ENCODE results near the gene SYT8.

The SYT8 gene

DNA sequence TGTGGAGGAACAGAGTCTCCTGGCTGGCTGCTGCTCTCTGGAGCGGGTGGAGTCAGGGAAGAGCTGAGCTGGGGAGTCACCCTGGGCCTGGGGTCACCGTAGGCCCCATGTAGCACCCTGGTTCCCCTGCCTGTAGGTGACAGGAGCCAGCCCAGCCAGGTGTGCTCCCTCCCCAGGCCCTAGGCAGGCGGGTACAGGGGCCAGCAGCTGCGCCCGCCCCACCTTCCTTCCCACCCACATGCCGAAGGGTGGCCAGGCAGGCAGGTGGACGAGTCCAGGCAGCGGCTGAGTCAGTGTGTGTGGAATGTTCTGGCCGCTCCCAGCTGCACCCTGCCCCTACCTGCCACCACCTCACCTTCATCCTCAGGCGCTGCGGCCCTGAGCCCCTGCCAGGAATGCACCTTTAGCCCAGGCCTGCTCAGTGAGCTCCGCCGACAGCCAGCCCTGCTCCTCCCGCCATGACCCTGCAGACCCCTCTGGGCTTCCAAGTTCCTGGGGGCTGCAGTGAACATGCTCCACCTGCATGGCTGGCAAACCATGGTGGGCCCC is 654 bp upstream of the SYT8 start:
- Histone ChIP-seq H3K36me3 (ENCODE audit: control insufficient read depth, insufficient read depth, low read length) (no peaks in the 10 kb centered on the region), H3K4me1 (ENCODE audit: control insufficient read depth, insufficient read depth, low read length) (peaks cover 10% of the 10 kb centered on the region), H3K27ac (ENCODE audit: low read depth, low read length) (no peak overlapping the region), H3K4me3 (ENCODE audit: low read depth, low read length) (no peak overlapping the region), H3K9ac (ENCODE audit: low read length) (no peak overlapping the region), H3K27me3 (ENCODE audit: control insufficient read depth, insufficient read depth, low read length) (peaks cover 10% of the 10 kb centered on the region; the same call in 1 of the 2 replicates), H3K9me3 (ENCODE audit: control insufficient read depth, insufficient read depth, low read depth, low read length) (no peaks in the 10 kb centered on the region)

DNA sequence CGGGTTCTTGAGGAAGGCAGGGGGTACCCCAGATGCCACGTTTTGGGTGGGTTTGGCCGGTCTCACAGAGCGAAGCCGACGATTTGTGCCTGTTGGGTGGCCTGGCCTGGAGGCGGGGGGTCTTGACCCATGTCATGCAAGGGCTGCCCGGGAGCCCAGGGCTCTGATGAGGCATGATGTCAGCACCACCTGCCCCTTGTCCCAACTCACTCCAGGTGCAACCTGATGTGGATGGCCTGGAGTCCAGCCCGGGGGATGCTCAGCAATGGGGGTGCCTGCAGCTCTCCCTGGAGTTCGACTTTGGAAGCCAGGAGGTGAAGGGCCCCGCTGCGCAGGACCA is 851 bp downstream of the SYT8 start:
- no peaks in the 10 kb centered on the region for H3K9me3 ChIP-seq (ENCODE audit: control insufficient read depth, insufficient read depth, low read depth, low read length)
- H3K36me3 ChIP-seq (ENCODE audit: control insufficient read depth, insufficient read depth, low read length), result no peaks in the 10 kb centered on the region
- peaks cover 10% of the 10 kb centered on the region for H3K4me1 ChIP-seq (ENCODE audit: control insufficient read depth, insufficient read depth, low read length)
- peaks cover 10% of the 10 kb centered on the region; the same call in 1 of the 2 replicates for H3K27me3 ChIP-seq (ENCODE audit: control insufficient read depth, insufficient read depth, low read length)
- H3K4me3 ChIP-seq (ENCODE audit: low read depth, low read length), result no peak overlapping the region
- H3K27ac ChIP-seq (ENCODE audit: low read depth, low read length), result no peak overlapping the region
- no peak overlapping the region for H3K9ac ChIP-seq (ENCODE audit: low read length)

DNA sequence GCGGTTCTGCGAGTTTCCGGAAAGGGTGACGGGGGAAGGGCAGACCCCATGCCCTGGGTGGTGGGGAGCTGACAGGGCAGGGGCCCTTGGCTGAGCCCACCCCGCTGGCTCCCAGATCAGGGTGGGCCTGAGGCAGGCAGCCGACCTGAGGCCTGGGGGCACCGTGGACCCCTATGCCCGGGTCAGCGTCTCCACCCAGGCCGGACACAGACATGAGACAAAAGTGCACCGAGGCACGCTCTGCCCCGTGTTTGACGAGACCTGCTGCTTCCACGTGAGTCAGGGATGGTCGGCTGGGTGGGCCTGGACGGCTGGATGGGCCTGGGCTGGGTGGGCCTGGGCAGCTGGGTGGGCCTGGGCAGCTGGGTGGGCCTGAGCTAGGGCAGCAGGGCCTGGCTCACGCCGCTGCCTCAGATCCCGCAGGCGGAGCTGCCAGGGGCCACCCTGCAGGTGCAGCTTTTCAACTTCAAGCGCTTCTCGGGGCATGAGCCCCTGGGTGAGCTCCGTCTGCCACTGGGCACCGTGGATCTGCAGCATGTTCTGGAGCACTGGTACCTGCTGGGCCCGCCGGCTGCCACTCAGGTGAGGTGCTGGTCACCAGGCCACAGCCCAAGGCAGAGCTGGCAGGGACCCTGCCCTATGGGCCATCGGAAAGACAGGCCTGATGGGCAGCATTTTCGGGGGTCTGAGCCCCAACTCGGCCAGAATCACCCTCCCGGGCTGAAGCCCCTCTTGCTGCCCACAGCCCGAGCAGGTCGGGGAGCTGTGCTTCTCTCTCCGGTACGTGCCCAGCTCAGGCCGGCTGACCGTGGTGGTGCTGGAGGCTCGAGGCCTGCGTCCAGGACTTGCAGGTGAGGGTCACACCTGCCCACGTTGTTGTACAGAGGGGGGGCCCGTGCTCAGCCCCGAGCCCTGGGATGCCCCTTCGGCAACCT is 1.5 kb downstream of the SYT8 start:
- Histone ChIP-seq H3K4me1 (ENCODE audit: control insufficient read depth, insufficient read depth, low read length) (peaks cover 10% of the 10 kb centered on the region), H3K27ac (ENCODE audit: low read depth, low read length) (no peak overlapping the region), H3K4me3 (ENCODE audit: low read depth, low read length) (no peak overlapping the region), H3K9ac (ENCODE audit: low read length) (no peak overlapping the region), H3K36me3 (ENCODE audit: control insufficient read depth, insufficient read depth, low read length) (no peaks in the 10 kb centered on the region), H3K9me3 (ENCODE audit: control insufficient read depth, insufficient read depth, low read depth, low read length) (no peaks in the 10 kb centered on the region), H3K27me3 (ENCODE audit: control insufficient read depth, insufficient read depth, low read length) (peaks cover 10% of the 10 kb centered on the region; the same call in 1 of the 2 replicates)

DNA sequence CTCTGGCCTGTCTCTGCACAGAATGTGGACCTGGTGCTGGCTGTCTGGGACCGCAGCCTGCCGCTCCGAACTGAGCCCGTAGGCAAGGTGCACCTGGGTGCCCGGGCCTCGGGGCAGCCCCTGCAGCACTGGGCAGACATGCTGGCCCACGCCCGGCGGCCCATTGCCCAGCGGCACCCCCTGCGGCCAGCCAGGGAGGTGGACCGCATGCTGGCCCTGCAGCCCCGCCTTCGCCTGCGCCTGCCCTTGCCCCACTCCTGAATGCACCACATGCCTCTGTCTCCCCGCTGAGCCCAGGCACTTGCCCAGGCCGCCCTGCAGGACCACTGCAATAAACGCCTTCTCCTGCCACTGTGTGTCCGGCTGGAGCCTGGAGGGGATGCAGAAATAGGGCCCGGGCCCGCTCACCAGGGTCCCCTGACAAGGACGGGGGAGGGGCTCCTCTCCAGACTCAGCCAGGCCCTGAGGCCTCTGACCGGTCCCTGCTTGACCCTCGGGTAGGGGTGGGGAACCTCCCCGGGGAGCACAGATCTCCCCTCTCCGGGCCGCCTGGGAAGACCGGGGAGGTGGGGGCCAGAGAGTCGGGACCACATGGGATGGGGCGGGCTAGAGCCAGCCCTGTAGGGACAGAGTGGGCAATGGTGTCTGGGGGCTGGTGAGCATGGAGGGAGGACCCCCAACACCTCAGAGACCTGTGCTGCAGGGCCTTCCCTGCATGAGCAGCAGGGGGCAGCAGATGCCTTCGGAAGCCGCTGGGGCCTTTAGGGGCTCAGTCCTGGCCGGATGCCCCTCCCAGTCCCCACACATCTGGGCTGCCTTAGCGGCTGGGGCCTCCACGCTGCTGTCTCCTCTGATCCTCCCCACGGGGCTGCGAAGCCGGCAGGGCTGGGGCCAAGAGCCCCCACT is 2.6 kb downstream of the SYT8 start:
- Histone ChIP-seq H3K4me3 (ENCODE audit: low read depth, low read length) (no peak overlapping the region), H3K27ac (ENCODE audit: low read depth, low read length) (no peak overlapping the region), H3K9ac (ENCODE audit: low read length) (no peak overlapping the region), H3K36me3 (ENCODE audit: control insufficient read depth, insufficient read depth, low read length) (no peaks in the 10 kb centered on the region), H3K9me3 (ENCODE audit: control insufficient read depth, insufficient read depth, low read depth, low read length) (no peaks in the 10 kb centered on the region), H3K4me1 (ENCODE audit: control insufficient read depth, insufficient read depth, low read length) (peaks cover 4% of the 10 kb centered on the region), H3K27me3 (ENCODE audit: control insufficient read depth, insufficient read depth, low read length) (peaks cover 10% of the 10 kb centered on the region; the same call in 1 of the 2 replicates)

DNA sequence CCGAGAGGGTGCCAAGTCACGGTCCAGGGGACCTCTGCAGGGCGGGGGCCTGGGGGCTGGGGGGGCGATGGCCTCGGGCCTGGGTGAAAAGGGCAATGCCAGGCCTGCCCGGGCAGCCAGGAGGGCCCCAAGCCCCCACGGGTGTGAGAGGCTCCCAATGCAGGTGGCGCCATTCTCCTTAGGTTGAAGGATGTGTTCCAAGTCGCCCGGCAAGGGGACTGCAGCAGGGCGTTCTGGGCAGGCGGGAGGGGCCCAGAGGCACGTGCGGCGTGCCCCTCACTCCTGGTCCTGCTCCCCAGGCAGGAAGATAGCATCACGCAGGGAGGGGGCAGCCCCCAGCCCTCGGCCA is 3.3 kb downstream of the SYT8 start:
- H3K4me1 ChIP-seq (ENCODE audit: control insufficient read depth, insufficient read depth, low read length), result no peaks in the 10 kb centered on the region
- H3K36me3 ChIP-seq (ENCODE audit: control insufficient read depth, insufficient read depth, low read length), result no peaks in the 10 kb centered on the region
- no peak overlapping the region for H3K4me3 ChIP-seq (ENCODE audit: low read depth, low read length)
- H3K9me3 ChIP-seq (ENCODE audit: control insufficient read depth, insufficient read depth, low read depth, low read length), result no peaks in the 10 kb centered on the region
- H3K27me3 ChIP-seq (ENCODE audit: control insufficient read depth, insufficient read depth, low read length), result peaks cover 7% of the 10 kb centered on the region; the same call in 1 of the 2 replicates
- no peak overlapping the region for H3K9ac ChIP-seq (ENCODE audit: low read length)
- H3K27ac ChIP-seq (ENCODE audit: low read depth, low read length), result no peak overlapping the region

DNA sequence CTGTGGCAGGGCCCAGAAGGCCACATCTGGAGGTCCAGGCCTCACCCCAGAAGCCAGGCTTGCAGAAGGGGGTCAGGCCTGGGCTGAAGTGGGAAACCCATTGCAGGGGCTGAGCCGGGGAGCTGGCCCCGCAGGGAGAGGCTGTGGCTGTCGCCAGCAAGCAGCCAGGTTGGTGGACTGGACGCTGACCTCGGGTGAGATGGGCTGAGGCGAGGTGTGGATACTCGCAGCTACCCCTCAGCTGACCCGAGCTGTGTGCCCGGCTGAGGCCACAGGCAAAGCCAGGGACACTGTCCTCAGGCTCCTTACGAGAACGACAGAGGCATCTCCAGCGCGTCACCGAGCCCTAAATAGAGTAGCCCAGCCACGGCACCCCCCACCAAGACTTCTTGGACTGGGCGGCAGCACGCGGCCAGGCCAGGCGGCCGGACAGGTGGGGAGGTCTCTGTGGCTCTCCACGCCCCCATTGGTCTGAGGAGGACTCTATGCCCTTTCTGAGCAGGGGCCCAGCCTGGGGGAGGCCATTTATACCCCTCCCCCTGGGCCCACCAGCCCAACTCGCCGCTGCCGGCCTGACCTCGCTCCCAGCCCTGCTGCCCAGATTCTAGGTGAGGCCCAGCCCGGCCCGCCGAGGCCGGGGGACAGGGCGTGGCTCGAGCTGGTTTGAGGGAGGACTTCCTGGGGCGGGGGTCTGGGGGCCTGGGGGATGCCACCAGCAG is 3.8 kb downstream of the SYT8 start, which contains the start of gene TNNI2:
Gene TNNI2, plus strand, starts transcription at position 556 of the 719 bp plus-strand sequence. CDS start 716 bp downstream, outside the sequence.
- no peak within 1 kb of the TSS for H3K9ac ChIP-seq (ENCODE audit: low read length)
- no peak within 1 kb of the TSS for H3K4me3 ChIP-seq (ENCODE audit: low read depth, low read length)
- peaks cover 2% of the 10 kb centered on the region; the same call in 1 of the 2 replicates for H3K27me3 ChIP-seq (ENCODE audit: control insufficient read depth, insufficient read depth, low read length)
- H3K27ac ChIP-seq (ENCODE audit: low read depth, low read length), result no peak within 1 kb of the TSS
- H3K4me1 ChIP-seq (ENCODE audit: control insufficient read depth, insufficient read depth, low read length), result no peaks in the 10 kb centered on the region
- no peaks in the 10 kb centered on the region for H3K9me3 ChIP-seq (ENCODE audit: control insufficient read depth, insufficient read depth, low read depth, low read length)
- H3K36me3 ChIP-seq (ENCODE audit: control insufficient read depth, insufficient read depth, low read length), result no peaks in the 10 kb centered on the region

DNA sequence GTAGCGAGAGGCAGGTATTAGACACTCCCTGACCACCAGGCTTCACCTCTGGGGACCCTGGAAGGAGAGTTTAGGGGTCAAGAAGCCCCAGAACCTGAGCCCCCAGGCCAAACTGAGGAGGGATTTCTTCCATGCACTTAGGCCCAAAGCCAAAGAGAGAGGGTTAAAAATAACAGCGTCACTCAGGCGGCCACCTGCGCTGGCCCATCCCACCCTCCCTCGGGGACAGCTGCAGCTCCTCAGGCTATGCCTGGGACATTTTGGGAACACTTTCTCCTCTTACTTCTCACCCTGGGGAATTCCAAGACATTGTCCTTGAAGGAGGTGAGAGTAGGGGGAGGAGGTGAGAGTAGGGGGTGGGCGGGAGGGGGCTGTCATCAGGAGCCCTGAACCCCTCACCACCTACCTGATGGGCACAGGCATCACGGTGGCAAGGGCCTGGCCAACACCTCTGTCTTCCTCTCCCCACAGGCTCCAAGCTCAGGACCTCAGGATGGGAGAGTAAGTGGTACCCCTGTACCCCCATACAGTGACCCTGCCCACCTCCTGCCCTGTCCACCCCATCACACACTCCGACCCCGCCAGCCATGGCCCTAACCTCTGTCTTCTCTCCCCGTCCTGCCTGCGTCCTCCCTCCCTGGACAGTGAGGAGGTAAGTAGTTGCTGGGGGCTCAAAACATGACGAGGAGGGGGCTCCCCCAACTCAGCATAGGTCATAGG is 4.6 kb downstream of the SYT8 start:
- no peak overlapping the region for H3K27ac ChIP-seq (ENCODE audit: low read depth, low read length)
- no peaks in the 10 kb centered on the region for H3K36me3 ChIP-seq (ENCODE audit: control insufficient read depth, insufficient read depth, low read length)
- H3K4me1 ChIP-seq (ENCODE audit: control insufficient read depth, insufficient read depth, low read length), result no peaks in the 10 kb centered on the region
- no peak overlapping the region for H3K4me3 ChIP-seq (ENCODE audit: low read depth, low read length)
- H3K27me3 ChIP-seq (ENCODE audit: control insufficient read depth, insufficient read depth, low read length), result no peaks in the 10 kb centered on the region
- no peaks in the 10 kb centered on the region for H3K9me3 ChIP-seq (ENCODE audit: control insufficient read depth, insufficient read depth, low read depth, low read length)
- H3K9ac ChIP-seq (ENCODE audit: low read length), result no peak overlapping the region

DNA sequence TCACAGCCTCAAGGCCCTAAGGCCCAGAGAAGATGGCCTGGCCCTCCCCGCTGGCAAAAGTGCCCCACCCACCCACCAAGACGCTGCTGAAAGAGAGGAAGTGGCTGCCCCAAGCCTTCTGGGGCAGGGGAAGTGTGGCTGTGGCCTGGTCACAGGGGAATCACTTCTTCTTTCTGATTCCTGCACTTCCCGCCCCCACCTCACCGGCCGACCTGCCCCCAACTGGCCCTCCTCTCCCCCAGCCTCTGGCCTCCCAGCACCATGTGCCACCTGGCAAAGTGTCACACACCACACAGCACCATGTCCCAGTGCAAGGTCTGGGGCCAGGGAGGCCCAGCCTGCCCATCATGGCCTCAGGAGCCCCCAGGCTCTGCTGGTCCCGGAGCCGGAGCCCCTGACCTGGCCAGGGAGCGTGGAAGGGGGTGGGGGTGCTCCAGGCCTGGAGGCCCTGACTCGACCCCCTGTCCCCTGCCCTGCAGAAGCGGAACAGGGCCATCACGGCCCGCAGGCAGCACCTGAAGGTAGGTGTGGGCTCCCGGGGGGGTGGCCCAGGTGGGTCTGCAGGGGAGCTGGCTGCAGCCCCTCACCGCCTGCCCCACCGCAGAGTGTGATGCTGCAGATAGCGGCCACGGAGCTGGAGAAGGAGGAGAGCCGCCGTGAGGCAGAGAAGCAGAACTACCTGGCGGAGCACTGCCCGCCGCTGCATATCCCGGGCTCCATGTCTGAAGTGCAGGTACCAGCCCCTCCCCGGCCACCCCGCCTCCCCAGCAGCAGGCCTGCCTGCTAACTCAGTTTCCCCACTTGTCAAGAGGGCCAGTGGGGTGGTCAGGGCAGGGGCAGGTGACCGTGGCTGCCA is 5.4 kb downstream of the SYT8 start:
- Histone ChIP-seq H3K9ac (ENCODE audit: low read length) (no peak overlapping the region), H3K4me3 (ENCODE audit: low read depth, low read length) (no peak overlapping the region), H3K27me3 (ENCODE audit: control insufficient read depth, insufficient read depth, low read length) (peaks cover 8% of the 10 kb centered on the region; the same call in 1 of the 2 replicates), H3K27ac (ENCODE audit: low read depth, low read length) (no peak overlapping the region), H3K4me1 (ENCODE audit: control insufficient read depth, insufficient read depth, low read length) (no peaks in the 10 kb centered on the region), H3K9me3 (ENCODE audit: control insufficient read depth, insufficient read depth, low read depth, low read length) (no peaks in the 10 kb centered on the region), H3K36me3 (ENCODE audit: control insufficient read depth, insufficient read depth, low read length) (no peaks in the 10 kb centered on the region)

DNA sequence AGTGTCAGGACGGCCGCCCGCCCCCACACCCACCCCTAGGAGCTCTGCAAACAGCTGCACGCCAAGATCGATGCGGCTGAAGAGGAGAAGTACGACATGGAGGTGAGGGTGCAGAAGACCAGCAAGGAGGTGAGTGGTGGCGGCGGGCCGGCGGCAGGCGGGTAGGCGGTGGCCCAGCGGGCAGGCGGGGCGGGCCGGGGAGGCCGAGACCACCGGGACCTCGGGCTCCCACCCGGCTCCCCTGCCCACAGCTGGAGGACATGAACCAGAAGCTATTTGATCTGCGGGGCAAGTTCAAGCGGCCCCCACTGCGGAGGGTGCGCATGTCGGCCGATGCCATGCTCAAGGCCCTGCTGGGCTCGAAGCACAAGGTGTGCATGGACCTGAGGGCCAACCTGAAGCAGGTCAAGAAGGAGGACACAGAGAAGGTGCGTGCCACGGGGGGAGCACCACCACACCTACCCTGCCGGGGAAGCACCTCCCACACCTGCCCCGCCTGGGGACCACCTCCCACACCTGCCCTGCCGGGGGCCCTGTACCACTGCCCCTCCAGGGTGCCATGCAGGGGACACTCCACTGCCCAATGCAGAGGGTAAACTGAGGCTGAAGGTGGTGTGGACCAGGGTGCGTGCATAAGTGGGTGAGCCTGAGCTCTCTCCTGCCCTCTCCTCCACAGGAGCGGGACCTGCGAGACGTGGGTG is 6.1 kb downstream of the SYT8 start:
- Histone ChIP-seq H3K4me3 (ENCODE audit: low read depth, low read length) (no peak overlapping the region), H3K27me3 (ENCODE audit: control insufficient read depth, insufficient read depth, low read length) (peaks cover 8% of the 10 kb centered on the region; the same call in 1 of the 2 replicates), H3K9me3 (ENCODE audit: control insufficient read depth, insufficient read depth, low read depth, low read length) (no peaks in the 10 kb centered on the region), H3K4me1 (ENCODE audit: control insufficient read depth, insufficient read depth, low read length) (no peaks in the 10 kb centered on the region), H3K9ac (ENCODE audit: low read length) (no peak overlapping the region), H3K27ac (ENCODE audit: low read depth, low read length) (no peak overlapping the region), H3K36me3 (ENCODE audit: control insufficient read depth, insufficient read depth, low read length) (no peaks in the 10 kb centered on the region)
